ENCODE data around the gene TPPP.
"Not testable (repeated sequence)": the region's sequence is repeated elsewhere in the genome, so short reads cannot be mapped to it uniquely, and the experiment has no call there.

The TPPP gene

GRCh38 chr5:645421-645820 is 47.7 kb downstream of the TPPP start:
- DNase-seq (ENCODE audit: low read depth in 3 of 3) = no peak

GRCh38 chr5:644971-645370 is 48.2 kb downstream of the TPPP start:
- DNase-seq (ENCODE audit: low read depth in 3 of 3) = no peak

GRCh38 chr5:644509-644908 is 48.6 kb downstream of the TPPP start:
- no peak for DNase-seq (ENCODE audit: low read depth in 3 of 3)

- DNase-seq (ENCODE audit: low read depth in 3 of 3) = no peak
These were observed 49.3 kb downstream of the TPPP start for GRCh38 chr5:643811-644271.

- DNase-seq (ENCODE audit: low read depth in 3 of 3) = no peak
These were observed 49.8 kb downstream of the TPPP start for GRCh38 chr5:643351-643801.

- DNase-seq (ENCODE audit: low read depth in 3 of 3) = no peak
These were observed 50.7 kb downstream of the TPPP start for GRCh38 chr5:642481-642880.

GRCh38 chr5:641331-641765 is 51.8 kb downstream of the TPPP start:
- DNase-seq (ENCODE audit: low read depth in 3 of 3) = no peak

- no peak for DNase-seq (ENCODE audit: low read depth in 3 of 3)
These were observed 52.5 kb downstream of the TPPP start for GRCh38 chr5:640461-641330.

- DNase-seq (ENCODE audit: low read depth in 3 of 3) = no peak
These were observed 53.5 kb downstream of the TPPP start for GRCh38 chr5:639584-640213.

GRCh38 chr5:639253-639530 is 54.0 kb downstream of the TPPP start:
- no peak for DNase-seq (ENCODE audit: low read depth in 3 of 3)

GRCh38 chr5:638501-639252 is 54.5 kb downstream of the TPPP start:
- no peak for DNase-seq (ENCODE audit: low read depth in 3 of 3)

- DNase-seq (ENCODE audit: low read depth in 3 of 3) = no peak
These were observed 55.3 kb downstream of the TPPP start for GRCh38 chr5:637581-638450.

- DNase-seq (ENCODE audit: low read depth in 3 of 3) = no peak
These were observed 56.2 kb downstream of the TPPP start for GRCh38 chr5:636951-637350.

GRCh38 chr5:635306-636055 is 57.7 kb downstream of the TPPP start:
- no peak for DNase-seq (ENCODE audit: low read depth in 3 of 3)

GRCh38 chr5:634191-634590 is 59.0 kb downstream of the TPPP start:
- DNase-seq (ENCODE audit: low read depth in 3 of 3) = no peak

- no peak for DNase-seq (ENCODE audit: low read depth in 3 of 3)
These were observed 59.6 kb downstream of the TPPP start for GRCh38 chr5:633501-633955.

- DNase-seq (ENCODE audit: low read depth in 3 of 3) = not testable (repeated sequence)
These were observed 64.6 kb downstream of the TPPP start for GRCh38 chr5:628351-629205.

GRCh38 chr5:627840-628239 is 65.3 kb downstream of the TPPP start:
- no peak for DNase-seq (ENCODE audit: low read depth in 3 of 3)

- no peak for DNase-seq (ENCODE audit: low read depth in 3 of 3)
These were observed 66.3 kb downstream of the TPPP start for GRCh38 chr5:626850-627249.

- DNase-seq (ENCODE audit: low read depth in 3 of 3) = no peak
These were observed 67.6 kb downstream of the TPPP start for GRCh38 chr5:625516-625915.
